Stimulated activated CD4-positive, alpha-beta T cell treated with anti-CD3 and anti-CD28 coated beads, Interleukin-2, amount 100 ng/mL, for 48 hours (primary cell): ENCODE data around the gene ANKZF1.

Experiments used
- DNase-seq, 2 donors: peaks; one replicate each; pipeline ENCODE4 v3.0.0-alpha.2; 2020

ANKZF1 gene

GRCh38 chr2:219207884-219208740, 21.5 kb upstream of the ANKZF1 start:
- no peak for DNase-seq

GRCh38 chr2:219209236-219210195, 20.1 kb upstream of the ANKZF1 start:
- no peak for DNase-seq

GRCh38 chr2:219210196-219210885, 19.3 kb upstream of the ANKZF1 start:
- DNase-seq, result no peak

GRCh38 chr2:219210886-219211362, 18.7 kb upstream of the ANKZF1 start:
- no peak for DNase-seq

- no peak for DNase-seq
These were observed 16.6 kb upstream of the ANKZF1 start for GRCh38 chr2:219213026-219213415.

GRCh38 chr2:219213486-219214071, 16.0 kb upstream of the ANKZF1 start:
- DNase-seq, result no peak

GRCh38 chr2:219214141-219214540, 15.5 kb upstream of the ANKZF1 start:
- DNase-seq, result no peak

- no peak for DNase-seq
These were observed 14.8 kb upstream of the ANKZF1 start for GRCh38 chr2:219214786-219215185.

- DNase-seq, result no peak
These were observed 13.6 kb upstream of the ANKZF1 start for GRCh38 chr2:219215871-219216534.

GRCh38 chr2:219216535-219216915, 13.1 kb upstream of the ANKZF1 start:
- DNase-seq, result no peak

- peak; percentile 27 to 30 for DNase-seq
These were observed 11.3 kb upstream of the ANKZF1 start for GRCh38 chr2:219218217-219218731.

GRCh38 chr2:219218732-219219701, 10.6 kb upstream of the ANKZF1 start, which contains the start of gene ABCB6:
TSS of gene ABCB6 (minus strand) at chr2:219218958. CDS start at chr2:219218673, 285 bp downstream.
- DNase-seq, result peak; percentile 78 to 86

GRCh38 chr2:219219784-219220532, 9.6 kb upstream of the ANKZF1 start:
- no peak for DNase-seq

GRCh38 chr2:219220652-219221402, 8.8 kb upstream of the ANKZF1 start:
- DNase-seq, result no peak

- DNase-seq, result no peak
These were observed 7.6 kb upstream of the ANKZF1 start for GRCh38 chr2:219221957-219222518.

- DNase-seq, result no peak
These were observed 5.6 kb upstream of the ANKZF1 start for GRCh38 chr2:219223831-219224610.

GRCh38 chr2:219225350-219225749, 4.3 kb upstream of the ANKZF1 start:
- no peak for DNase-seq
